Neuron (in vitro differentiated cells): Measurements from ENCODE around the gene SDHA.
"Not testable (repeated sequence)": the region's sequence is repeated elsewhere in the genome, so short reads cannot be mapped to it uniquely, and the experiment has no call there.

Experiments used
- H2AFZ ChIP-seq: one replicate; pipeline ENCODE4 v1.6.1; 2013; ENCODE audit warnings: low read depth, mild to moderate bottlenecking, inconsistent platforms, low read length, moderate library complexity
- H3K27me3 ChIP-seq: one replicate; pipeline ENCODE4 v1.6.1; 2013; ENCODE audit warnings: low read length; ENCODE audit not compliant: insufficient read depth
- H3K36me3 ChIP-seq: one replicate; pipeline ENCODE4 v1.6.1; 2013; ENCODE audit warnings: low read length; ENCODE audit not compliant: insufficient read depth
- H3K4me1 ChIP-seq: one replicate; pipeline ENCODE4 v1.6.1; 2013; ENCODE audit warnings: low read length; ENCODE audit not compliant: insufficient read depth
- H3K4me3 ChIP-seq: 2 replicates; pipeline ENCODE4 v1.5.1; 2013; ENCODE audit warnings: mild to moderate bottlenecking, low read length, moderate library complexity
- H3K9me3 ChIP-seq: one replicate; pipeline ENCODE4 v1.6.1; 2013; ENCODE audit warnings: low read length

Gene SDHA

GRCh38 chr5:299921-300320 lies 81.8 kb downstream of the SDHA start:
- H3K9me3 ChIP-seq, H3K36me3 ChIP-seq, H2AFZ ChIP-seq, H3K4me1 ChIP-seq, H3K27me3 ChIP-seq, H3K4me3 ChIP-seq: not testable (repeated sequence)

DNA sequence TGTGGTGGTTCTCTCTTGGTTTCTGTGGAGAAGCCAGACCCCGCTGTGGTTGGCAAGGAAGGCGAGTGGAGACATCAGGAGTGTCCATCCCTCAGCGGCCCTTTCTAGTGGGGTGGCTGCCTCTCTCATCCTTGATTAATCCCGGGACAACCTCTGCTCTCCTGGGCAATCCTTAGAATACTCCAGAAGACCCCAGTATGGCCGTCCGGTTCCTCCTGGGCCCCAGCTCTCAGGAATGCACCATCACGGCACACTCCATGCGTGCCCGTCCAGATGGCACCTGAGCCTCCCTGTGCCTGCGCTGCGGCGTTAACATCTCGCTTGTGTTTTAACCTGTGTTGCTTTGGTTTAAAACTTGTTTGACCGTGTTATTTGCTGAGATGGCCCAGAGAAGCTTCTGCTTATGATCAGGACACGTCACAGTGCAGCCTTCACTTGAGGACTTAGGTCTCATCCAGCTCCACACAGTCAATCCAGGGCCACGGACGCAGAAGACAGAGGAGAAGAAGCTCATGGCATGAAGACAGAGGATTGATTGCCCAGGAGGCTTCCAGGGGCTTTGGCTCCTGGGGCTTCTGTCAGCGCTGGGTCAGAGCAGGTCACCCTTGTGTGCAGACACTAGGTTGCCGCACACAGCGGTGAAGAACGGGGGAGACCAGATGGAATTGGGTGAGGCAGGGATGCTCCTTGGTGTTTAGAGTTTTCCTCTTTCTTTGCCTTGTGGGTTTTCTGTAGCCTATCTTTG lies 82.7 kb downstream of the SDHA start:
- H3K4me1 ChIP-seq, result not testable (repeated sequence)

GRCh38 chr5:302416-302815 lies 84.3 kb downstream of the SDHA start:
- H3K27me3 ChIP-seq, H3K4me1 ChIP-seq, H2AFZ ChIP-seq, H3K4me3 ChIP-seq, H3K9me3 ChIP-seq: not testable (repeated sequence)
- peaks cover 18% of the 10 kb centered on the region for H3K36me3 ChIP-seq

More for the DNA sequence above, 82.7 kb downstream of the SDHA start:
- H2AFZ ChIP-seq, H3K27me3 ChIP-seq, H3K4me3 ChIP-seq, H3K9me3 ChIP-seq, H3K36me3 ChIP-seq: not testable (repeated sequence)

DNA sequence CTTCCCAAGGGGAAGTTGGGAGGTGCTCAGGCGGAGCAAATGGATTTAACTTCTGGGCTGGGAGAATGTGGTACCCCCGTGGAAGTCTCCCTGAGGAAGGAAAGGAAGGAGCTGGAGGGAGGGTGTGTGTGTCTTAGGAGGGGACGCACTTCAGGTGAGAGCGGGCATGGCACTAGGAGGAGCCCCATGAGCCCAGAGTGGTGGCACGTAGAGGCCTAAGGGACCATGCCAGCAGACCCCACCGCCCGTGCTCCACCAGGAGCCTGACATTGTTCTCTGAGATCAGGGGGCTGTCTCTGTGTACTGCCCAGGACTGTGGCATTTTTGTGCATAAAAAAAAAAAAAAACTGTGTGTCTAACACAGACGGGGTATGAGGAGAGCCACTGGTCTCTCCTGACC lies 84.8 kb downstream of the SDHA start:
- Histone ChIP-seq H3K27me3 (no peaks in the 10 kb centered on the region), H2AFZ (no peak overlapping the region), H3K4me3 (no peak overlapping the region), H3K9me3 (no peaks in the 10 kb centered on the region), H3K4me1 (no peaks in the 10 kb centered on the region), H3K36me3 (peaks cover 24% of the 10 kb centered on the region)

DNA sequence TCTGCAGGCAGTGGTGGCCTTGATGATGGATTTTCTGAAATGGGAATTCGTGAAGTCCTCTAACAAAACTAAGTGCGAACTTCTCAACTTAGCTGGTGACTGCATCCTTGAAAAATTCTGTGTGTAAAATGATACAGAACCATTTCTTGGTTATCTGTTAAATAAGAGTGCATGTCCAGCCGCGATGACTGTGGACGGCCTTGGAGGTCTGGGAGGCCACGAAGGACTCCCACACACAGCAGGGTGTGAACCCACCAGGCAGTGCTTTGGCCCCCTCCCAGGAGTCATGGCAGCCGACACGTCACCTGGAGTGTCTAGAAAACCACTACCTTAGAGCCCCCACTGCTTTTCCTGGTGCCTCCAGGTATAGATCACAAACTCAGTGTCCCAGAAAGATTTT lies 85.6 kb downstream of the SDHA start:
- peaks cover 28% of the 10 kb centered on the region for H3K36me3 ChIP-seq
- H2AFZ ChIP-seq, H3K9me3 ChIP-seq, H3K27me3 ChIP-seq, H3K4me1 ChIP-seq, H3K4me3 ChIP-seq: not testable (repeated sequence)

DNA sequence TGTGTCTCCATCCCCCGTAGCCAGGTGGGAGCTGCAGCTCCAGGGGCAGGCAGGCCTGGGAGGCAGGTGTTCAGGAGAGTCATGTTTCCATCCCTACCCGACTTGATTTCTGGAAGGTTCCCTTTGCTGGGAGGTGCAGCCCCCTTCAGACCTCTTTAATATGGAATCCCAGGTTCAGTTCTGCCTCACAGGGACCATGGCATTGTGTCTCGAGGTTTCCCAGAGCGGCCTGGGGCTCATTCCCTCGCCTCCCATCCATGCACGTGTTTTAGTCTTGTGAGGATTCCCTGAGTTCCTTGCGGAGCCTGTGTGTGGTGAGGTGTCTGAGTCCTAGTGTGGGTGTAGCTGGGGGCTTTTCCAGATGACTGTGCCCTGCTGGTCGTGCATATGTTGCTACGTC lies 86.9 kb downstream of the SDHA start:
- H3K4me1 ChIP-seq, result no peaks in the 10 kb centered on the region
- no peak overlapping the region for H3K4me3 ChIP-seq
- peaks cover 28% of the 10 kb centered on the region for H3K36me3 ChIP-seq
- no peaks in the 10 kb centered on the region for H3K9me3 ChIP-seq
- H3K27me3 ChIP-seq, result no peaks in the 10 kb centered on the region
- H2AFZ ChIP-seq, result no peak overlapping the region

GRCh38 chr5:305459-305858 lies 87.3 kb downstream of the SDHA start:
- Histone ChIP-seq H3K4me3 (no peak overlapping the region), H3K9me3 (no peaks in the 10 kb centered on the region), H3K36me3 (peaks cover 30% of the 10 kb centered on the region), H3K4me1 (no peaks in the 10 kb centered on the region), H3K27me3 (no peaks in the 10 kb centered on the region), H2AFZ (no peak overlapping the region)

DNA sequence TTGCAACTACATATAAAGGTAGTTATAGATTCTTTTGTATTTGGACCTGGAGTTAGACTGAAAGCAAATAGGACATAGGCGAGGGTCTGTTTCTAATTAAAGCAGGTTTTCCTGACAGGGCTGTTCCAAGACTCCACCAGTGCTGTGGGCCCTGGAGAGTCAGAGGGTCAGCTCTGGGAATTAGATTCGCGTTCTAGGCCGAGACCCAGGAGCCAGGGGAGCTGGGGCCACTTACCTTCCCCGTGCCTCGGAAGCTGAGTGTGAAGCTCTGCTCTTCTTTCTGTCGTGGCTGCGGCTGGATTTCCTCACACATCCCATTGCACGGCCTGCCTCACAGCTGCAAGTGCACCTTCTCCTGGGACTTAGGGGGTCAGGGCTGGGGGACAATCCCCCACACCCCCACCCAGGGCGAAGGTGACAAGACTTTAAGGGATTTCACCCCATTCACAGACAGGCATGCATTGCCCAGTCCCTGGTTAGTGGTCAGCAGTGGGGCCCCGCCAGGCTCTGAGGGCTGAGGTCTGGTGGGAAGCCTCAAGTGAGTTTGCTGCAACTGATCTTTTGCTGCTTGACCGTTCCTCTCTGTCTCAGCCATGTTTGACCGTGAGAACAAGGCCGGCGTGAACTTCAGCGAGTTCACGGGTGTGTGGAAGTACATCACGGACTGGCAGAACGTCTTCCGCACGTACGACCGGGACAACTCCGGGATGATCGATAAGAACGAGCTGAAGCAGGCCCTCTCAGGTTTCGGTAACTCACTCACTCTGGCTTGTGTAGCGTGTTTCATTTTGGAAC lies 88.1 kb downstream of the SDHA start:
- peaks cover 35% of the 10 kb centered on the region for H3K36me3 ChIP-seq
- H2AFZ ChIP-seq, result no peak overlapping the region
- H3K4me1 ChIP-seq, result peaks cover 1% of the 10 kb centered on the region
- no peak overlapping the region for H3K4me3 ChIP-seq
- H3K9me3 ChIP-seq, result no peaks in the 10 kb centered on the region
- H3K27me3 ChIP-seq, result no peaks in the 10 kb centered on the region
